HCT116 (cell line): ENCODE measurements around the gene PFKP.

Experiments used
- CEBPB ChIP-seq: IDR thresholded peaks from 2 replicates; pipeline ENCODE4 v1.6.1; 2012; ENCODE audit warnings: low read depth
- CTCF ChIP-seq, 3 experiments: fragments of 200-600 bp in 1 of 3; sonication (generic) in 1 of 3; IDR thresholded peaks in 2 of 3; conservative IDR thresholded peaks in 1 of 3; 2 replicates each; pipeline ENCODE4 v1.5.1; 2012 to 2017; ENCODE audit warnings: low read depth in 2 of 3, low read length in 2 of 3, antibody characterized with exemption in 1 of 3, borderline replicate concordance in 1 of 3, control low read depth in 1 of 3, mild to moderate bottlenecking in 1 of 3, mixed read lengths in 1 of 3, mixed run types in 1 of 3, moderate library complexity in 1 of 3; ENCODE audit not compliant: insufficient read depth in 1 of 3
- ELF1 ChIP-seq: IDR thresholded peaks from 2 replicates; pipeline ENCODE4 v1.6.1; 2012; ENCODE audit warnings: low read depth, borderline replicate concordance
- YY1 ChIP-seq: IDR thresholded peaks from 2 replicates; pipeline ENCODE4 v1.6.1; 2011; ENCODE audit warnings: low read length, low read depth, moderate library complexity, mild to moderate bottlenecking; ENCODE audit not compliant: insufficient replicate concordance; ENCODE audit errors: extremely low read depth
- ZFX ChIP-seq: fragments of 450-650 bp; IDR thresholded peaks from 2 replicates; pipeline ENCODE4 v1.6.1; 2017

- TF ChIP-seq CTCF (IDR thresholded peaks at IDR 0.05 in 2 of 3, conservative IDR thresholded peaks at IDR 0.05 in 1 of 3; ENCODE audit: borderline replicate concordance in 1 of 3, insufficient read depth in 1 of 3, low read depth in 2 of 3, low read length in 2 of 3) (no peak), YY1 (no peak), ELF1 (no peak), ZFX (peak; percentile 57; the same call in 1 of the 2 replicates), CEBPB (no peak)
These were observed 1.0 kb downstream of the PFKP start for GRCh38 chr10:3068201-3068967.
